GM19395 (cell line): ENCODE measurements around the gene PARP14.
"Not testable (repeated sequence)": the region's sequence is repeated elsewhere in the genome, so short reads cannot be mapped to it uniquely, and the experiment has no call there.

Experiments used
- ATAC-seq: cut with Tn5 transposase; IDR thresholded peaks from one replicate; pipeline ENCODE4 v1.9.1; 2021; ENCODE audit warnings: mild to moderate bottlenecking, moderate library complexity; ENCODE audit not compliant: unreplicated experiment

The PARP14 gene

GRCh38 chr3:122678506-122678905 lies 2.1 kb upstream of the PARP14 start:
- no peak for ATAC-seq

- peak; percentile 48 for ATAC-seq
Observed at GRCh38 chr3:122679085-122679881, 1.4 kb upstream of the PARP14 start.

- no peak for ATAC-seq
Observed at GRCh38 chr3:122679882-122680474, 661 bp upstream of the PARP14 start.

- no peak for ATAC-seq
Observed at GRCh38 chr3:122681284-122681973, 790 bp downstream of the PARP14 start.

GRCh38 chr3:122681974-122682409 lies 1.4 kb downstream of the PARP14 start:
- no peak for ATAC-seq

GRCh38 chr3:122682778-122683411 lies 2.3 kb downstream of the PARP14 start:
- ATAC-seq, result not testable (repeated sequence)

- ATAC-seq, result no peak
Observed at GRCh38 chr3:122687298-122687697, 6.7 kb downstream of the PARP14 start.

GRCh38 chr3:122688996-122689395 lies 8.4 kb downstream of the PARP14 start:
- no peak for ATAC-seq

- ATAC-seq, result no peak
Observed at GRCh38 chr3:122689587-122689986, 8.9 kb downstream of the PARP14 start.

- no peak for ATAC-seq
Observed at GRCh38 chr3:122690096-122690495, 9.5 kb downstream of the PARP14 start.

- ATAC-seq, result peak; percentile 81
Observed at GRCh38 chr3:122691195-122691594, 10.6 kb downstream of the PARP14 start.

- ATAC-seq, result no peak
Observed at GRCh38 chr3:122692674-122693073, 12.0 kb downstream of the PARP14 start.

GRCh38 chr3:122694966-122695365 lies 14.3 kb downstream of the PARP14 start:
- ATAC-seq, result no peak

- no peak for ATAC-seq
Observed at GRCh38 chr3:122695927-122696561, 15.4 kb downstream of the PARP14 start.

- ATAC-seq, result peak; percentile 74
Observed at GRCh38 chr3:122697952-122698620, 17.4 kb downstream of the PARP14 start.

GRCh38 chr3:122700193-122700592 lies 19.6 kb downstream of the PARP14 start:
- no peak for ATAC-seq

- no peak for ATAC-seq
Observed at GRCh38 chr3:122705379-122705778, 24.7 kb downstream of the PARP14 start.

- ATAC-seq, result not testable (repeated sequence)
Observed at GRCh38 chr3:122710616-122711251, 30.1 kb downstream of the PARP14 start.

GRCh38 chr3:122714273-122714672 lies 33.6 kb downstream of the PARP14 start:
- ATAC-seq, result no peak

GRCh38 chr3:122716667-122717066 lies 36.0 kb downstream of the PARP14 start:
- ATAC-seq, result no peak
